CD4-positive, alpha-beta T cell treated with Interferon gamma for 1 hour (primary cell): ENCODE results near the gene STK24.

Experiments used
- DNase-seq: peaks from one replicate; pipeline ENCODE4 v3.0.0-alpha.2; 2020

The STK24 gene

DNA sequence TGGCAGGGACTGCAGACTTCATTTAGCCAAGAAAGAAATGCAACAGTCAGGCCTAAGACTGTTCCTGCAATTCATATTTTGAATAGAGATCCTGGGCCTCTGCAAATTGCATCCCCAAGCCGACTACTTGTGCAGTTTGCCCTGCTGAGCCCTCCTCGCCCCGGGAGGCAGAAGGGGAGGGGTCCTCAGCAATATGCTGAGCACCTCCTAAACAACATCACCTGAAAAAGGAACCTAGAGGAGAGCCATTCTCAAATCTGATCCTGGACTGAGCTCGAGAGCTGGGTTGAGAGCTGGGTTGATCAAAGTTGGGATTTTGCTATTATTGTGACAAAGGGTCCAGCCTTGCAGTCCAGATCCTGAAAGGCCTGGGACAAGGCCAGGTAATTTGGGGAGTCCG lies 129.8 kb downstream of the STK24 start:
- no peak for DNase-seq

DNA sequence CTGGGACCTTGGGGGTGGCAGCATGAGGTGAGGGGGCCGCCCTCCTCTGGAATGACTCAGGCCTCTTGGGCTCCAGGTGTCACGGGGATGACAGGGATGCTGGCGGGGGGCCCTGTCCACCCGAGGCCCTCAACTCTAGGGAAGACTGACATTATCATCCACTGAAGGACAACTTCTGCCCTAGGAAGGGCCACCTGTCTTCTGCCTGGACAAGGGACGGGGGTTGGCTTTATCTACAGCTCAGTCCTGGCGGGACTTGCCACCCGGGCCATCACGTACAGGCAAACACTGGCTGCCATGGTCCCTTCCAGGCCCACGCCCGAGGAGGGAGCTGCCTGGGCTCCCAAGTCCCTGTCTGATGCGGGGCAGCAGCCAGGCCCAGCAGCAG lies 130.7 kb downstream of the STK24 start:
- DNase-seq: no peak

GRCh38 chr13:98445340-98446233 lies 131.3 kb downstream of the STK24 start:
- peak; percentile 65 for DNase-seq

GRCh38 chr13:98444381-98444780 lies 132.5 kb downstream of the STK24 start:
- DNase-seq: no peak

DNA sequence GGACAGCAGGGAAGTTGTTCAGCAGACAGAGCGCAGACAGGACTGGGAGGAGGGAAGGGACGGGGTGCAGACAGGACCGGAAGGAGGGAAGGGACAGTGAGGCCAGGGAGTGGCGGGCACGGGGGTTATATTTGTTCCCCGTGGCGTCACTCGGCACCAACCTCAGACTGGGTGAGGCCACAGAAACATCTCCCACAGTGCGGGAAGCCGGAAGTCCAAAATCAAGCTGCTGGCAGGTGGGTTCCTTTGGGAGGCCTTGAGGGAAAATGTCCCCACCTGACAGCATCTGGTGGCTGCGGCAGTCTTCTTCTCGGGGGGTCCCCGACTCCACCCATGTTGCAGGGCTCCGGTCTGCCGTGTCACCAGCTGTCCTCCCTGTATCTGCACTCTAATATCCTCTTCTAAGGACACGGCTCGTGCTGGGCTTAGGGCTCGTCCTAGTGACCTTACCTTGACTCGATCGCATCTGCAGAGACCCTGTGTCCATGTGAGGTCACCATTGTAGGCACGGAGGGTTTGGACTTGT lies 133.0 kb downstream of the STK24 start:
- DNase-seq: no peak

GRCh38 chr13:98443329-98443728 lies 133.6 kb downstream of the STK24 start:
- DNase-seq: no peak

DNA sequence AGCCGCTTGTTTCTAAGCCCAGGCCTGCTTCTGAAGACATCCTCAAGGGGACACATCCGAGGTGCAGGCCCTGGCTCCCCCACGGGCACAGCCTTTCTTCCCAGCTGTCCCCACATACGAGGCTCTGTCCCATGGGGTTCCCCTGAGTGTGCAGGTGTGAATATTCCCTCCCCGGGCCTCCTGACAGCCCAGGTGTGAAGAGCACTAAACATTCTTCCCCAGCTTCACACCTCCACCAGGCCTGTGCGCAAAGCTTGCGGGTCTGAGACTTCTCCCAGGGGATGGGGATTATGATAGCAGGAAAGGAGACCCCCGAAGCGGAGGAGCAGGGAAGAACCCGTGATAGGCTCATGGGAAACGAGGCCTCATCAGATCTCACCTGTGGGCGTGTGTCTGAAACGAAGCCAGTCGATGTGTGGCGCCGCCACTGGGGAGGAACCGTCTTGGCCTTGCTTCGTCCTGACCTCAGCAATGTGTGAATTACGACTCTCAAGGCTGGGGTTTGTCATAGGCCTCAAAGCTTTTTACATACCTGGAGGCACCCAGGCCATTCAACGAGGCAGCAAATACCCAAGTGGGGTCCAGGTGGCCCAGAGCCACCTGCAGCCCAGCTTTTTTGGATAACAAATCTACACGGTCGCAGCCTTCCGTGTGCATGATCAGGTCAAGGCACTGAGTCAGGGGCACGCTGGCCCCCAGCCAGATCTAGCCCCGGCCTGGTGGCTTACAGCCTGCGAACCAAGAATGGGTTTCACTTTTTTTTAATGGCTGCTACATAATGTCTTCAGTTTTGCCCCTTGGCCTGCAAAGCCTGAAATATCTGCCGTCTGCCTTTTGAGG lies 134.3 kb downstream of the STK24 start:
- no peak for DNase-seq

DNA sequence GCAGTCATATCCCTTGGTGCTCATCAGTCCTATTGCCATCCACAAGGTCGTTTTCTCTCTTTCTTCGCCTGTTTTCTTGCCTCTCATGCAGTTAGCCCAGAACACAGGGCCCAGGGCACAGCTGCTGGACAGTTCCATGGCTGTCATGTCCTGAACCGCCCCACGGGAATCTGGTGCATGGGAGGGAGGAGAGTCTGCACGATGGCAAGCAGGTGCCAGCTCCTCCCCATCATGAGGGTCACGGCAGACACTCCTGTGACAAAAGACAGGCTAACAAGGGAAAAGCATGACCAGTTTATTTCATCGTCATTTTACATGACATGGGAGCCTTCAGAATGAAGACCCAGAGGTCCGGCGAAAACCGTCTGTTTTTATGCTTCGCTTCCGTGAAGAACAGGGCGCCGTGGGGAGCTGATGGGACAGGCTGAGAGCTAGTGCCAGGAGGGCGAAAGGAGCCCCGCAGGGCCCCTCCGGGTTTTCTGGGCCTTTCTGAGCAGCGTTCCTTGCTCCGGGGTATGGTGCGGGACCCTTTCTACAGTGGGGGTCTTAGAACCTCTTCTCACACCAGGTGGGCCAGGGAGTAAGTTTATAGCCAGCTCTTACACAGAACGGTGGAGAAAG lies 135.7 kb downstream of the STK24 start:
- DNase-seq: no peak

DNA sequence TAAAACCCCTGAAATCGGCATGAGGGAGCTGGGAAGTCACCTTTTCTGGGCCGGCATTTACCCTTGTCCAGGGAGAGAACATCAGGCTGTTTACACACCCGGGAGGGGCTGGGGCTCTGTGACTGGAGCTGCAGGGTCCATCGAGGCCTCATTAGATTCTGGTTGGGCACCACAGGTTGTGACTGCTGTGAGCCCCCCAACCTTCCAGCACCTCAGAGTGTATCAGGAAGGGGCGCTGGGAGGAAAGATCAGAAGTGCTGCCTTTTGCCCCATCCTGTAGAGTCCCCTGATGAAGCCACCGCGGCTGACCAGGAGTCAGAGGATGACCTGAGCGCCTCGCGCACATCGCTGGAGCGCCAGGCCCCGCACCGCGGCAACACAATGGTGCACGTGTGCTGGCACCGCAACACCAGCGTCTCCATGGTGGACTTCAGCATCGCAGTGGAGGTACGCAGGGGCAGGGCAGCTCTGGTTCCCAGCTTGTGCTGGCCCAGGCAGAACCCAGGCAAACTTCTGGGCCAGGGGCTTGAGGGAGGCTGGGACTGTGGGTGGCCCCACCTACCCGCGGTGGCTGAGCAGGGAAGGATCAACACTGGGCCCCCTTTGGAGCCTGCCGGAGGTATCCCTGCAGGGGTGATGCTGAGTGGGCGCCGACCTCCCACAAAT lies 136.4 kb downstream of the STK24 start:
- DNase-seq: no peak

GRCh38 chr13:98439896-98440295 lies 137.0 kb downstream of the STK24 start:
- DNase-seq: no peak

- no peak for DNase-seq
Measured at GRCh38 chr13:98439126-98439828, 137.6 kb downstream of the STK24 start.

DNA sequence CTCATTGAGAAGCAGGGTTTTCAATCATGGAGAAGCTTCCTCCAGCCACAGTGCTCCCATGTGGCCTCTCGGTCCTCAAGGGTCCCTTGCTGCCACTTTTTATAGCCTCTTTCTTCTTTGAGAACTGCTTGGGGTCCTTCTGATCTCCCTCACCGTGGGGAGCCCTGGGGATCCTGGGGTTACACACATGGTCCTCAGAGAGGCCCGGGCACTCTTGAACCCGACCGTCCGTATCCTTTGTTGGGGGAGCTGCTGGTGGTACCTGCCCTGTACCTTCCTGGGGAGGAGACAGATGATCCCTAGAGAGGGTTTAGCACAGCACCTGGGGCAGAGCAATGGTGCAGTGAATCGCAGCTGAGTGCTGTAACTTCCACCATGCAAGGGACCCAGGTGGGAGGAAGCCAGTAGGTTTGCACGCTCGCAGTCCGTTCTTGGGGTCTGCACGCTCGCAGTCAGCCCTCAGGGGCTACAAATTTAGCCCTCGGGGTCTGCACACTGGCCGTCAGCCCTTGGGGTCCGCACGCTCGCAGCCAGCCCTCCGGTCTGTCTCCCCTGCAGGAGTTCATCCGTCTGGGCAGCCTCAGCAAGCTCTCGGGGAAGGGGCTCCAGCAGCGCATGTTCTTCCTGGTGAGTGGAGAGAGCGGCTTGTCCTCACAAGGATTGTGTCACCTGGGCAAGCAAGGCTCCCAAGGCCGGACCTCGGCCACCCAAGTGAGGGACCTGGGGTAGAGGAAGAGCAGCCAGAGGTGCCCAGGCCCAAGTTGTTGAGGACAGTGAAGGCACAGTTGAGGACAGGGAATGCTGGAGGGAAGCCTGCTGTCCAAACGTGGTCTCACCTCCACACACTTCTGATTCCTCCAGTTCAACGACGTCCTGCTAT lies 138.4 kb downstream of the STK24 start:
- no peak for DNase-seq

DNA sequence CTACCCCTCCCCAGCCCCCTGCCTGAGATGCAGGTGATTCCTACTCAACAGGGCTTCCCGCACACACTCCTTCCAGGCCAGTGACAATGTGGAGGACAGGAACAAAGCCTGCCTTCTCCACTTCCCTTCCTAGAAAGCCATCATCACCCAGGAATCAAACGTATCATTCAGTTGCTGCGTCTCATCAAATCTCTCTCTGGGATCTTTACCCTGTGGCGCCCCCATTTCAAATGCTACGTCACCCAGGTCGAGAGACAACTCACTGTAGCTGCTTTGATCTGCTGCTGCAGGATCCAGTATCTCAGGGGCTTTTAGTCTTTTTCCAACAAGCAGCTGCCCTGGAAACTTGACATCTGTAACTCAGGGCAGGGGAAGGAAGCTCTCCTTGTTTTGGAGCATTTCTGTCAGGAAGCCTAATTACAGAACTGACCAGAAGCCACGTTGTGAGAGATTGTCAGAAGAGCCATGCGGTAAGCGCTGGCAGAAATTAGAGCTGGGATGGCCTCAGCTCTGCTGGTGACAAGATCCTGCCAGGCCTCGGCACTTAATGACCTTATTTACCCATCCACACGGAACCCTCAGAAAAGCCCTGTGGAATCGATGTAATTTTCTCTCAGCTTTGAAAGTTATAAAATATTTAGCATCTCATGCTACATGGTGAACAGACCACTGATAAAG lies 140.5 kb downstream of the STK24 start:
- no peak for DNase-seq

GRCh38 chr13:98435376-98435775 lies 141.5 kb downstream of the STK24 start:
- no peak for DNase-seq

GRCh38 chr13:98434060-98434459 lies 142.8 kb downstream of the STK24 start:
- DNase-seq: no peak

GRCh38 chr13:98433654-98434053 lies 143.3 kb downstream of the STK24 start:
- DNase-seq: no peak

DNA sequence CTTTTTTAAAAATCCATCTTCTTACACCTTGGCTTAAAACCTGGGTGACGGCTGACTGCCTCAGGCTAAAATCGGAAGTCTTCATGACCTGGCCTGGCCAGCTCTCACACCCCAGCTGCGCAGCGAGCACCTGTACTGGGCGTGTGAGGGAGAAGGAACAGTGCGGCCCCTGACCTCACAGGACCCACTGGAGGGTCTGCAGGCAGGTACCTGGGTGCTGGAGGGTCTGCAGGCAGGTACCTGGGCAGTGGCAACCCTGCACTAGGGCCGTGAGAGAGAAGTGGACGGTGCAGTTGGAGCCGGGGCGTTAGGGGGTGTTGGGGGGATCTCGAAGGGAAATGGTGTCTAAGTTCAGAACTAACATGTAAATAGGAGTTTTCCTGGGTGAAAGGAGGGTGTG lies 144.3 kb downstream of the STK24 start:
- DNase-seq: no peak

DNA sequence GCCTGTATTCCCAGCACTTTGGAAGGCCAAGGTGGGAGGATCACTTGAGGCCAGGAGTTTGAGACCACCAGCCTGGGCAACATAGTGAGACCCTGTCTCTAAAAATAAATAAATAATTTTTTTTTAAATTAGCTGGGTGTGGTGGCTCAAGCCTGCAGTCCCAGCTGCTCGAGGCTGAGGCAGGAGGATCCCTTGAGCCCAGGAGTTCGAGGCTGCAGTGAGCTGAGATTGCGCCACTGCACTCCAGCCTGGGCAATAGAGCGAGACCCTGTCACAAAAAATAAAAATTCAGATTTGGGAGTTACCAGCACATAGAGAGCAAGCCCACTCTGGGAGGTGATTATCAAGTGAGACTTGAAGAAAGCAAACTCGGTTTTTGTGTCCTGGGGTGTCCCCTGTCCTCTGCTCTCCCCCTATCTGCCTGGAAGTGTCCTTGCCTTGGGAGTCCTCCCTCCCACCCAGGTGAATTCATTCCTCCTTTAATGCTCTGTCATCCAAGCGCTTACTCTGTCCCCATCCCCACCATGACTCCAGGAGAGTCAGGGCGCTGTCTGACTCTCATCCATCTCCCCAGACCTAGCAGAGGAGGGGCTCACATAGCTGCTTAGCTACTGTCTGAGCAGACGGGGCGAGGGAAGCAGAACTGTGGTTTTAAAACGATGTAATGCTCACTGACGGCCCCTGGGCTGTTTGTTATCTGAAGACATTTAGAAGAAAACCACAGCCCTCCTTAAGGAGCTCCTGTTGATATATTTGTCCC lies 146.8 kb downstream of the STK24 start:
- no peak for DNase-seq

DNA sequence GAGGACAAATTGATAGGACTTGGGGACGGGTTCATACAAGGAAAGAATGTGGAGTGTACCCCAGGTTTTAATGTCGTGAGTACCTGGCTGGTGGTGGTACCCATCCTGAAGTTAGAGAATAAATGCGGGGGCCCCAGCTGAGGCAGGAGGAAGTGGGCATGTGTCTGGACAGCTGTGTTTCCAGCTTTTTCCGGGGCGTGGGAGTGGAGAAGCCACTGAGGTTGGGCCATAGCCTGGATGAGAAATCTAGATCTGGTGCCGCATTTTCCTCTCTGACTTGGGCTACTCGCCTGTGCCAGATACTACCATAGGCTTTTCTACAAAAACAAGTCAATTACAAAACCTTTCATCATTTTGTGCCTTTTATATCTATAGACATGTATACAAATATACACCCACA lies 147.4 kb downstream of the STK24 start:
- no peak for DNase-seq

DNA sequence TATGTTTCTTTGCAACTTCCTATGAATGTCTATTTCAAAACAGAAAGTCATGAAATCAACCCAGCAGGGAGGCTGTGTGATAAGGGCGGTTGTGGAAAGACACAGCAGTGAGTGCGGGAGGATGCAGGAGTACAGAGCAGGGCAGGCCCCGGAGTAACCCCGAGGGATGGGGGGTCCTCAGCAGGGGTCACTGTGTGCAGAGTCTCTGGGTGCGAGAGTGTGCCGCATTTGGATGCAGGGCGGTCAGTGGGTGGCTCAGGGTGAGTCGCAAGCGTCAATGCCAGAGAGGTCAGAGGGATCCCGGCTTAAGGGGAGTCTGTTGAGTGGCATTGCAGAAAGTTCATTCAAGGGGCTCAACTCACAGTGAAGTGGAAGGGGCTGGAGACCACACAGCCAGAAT lies 147.8 kb downstream of the STK24 start:
- no peak for DNase-seq
